Measurements from ENCODE around the gene ANKMY1. TPM values are rescaled to one million over a fixed set of nuclear protein-coding genes. Genes with fewer than 3 reads are reported as not detected.

The ANKMY1 gene
- total RNA-seq, 1 donor: 11.2 TPM

DNA sequence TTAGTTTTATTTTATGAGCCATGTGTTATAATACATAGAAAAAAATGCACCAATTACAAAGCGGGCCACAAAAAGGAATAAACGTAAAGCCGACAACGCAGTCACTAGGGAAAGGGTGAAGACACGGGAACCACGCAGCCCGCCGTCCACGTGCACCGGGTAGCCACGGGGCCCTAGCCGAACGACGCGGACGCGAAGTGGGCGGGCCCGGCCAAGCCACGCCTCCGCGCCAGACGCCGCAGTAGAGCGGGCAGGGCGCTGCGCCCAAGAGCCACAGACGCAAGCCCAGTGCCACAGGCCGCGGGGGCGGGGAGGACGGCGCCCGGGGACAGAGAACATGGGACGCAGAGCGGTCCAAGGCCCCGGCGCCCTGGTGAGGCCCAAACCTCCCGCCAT is 2.3 kb upstream of the ANKMY1 start, which contains the start of gene DUSP28:
DUSP28 (plus strand) TSS at position 274 of the 396 bp plus-strand sequence. CDS start 328 bp downstream, outside the sequence.
- H3K27ac ChIP-seq (ENCODE audit: low read depth, low read length): peak within 1 kb of the TSS; percentile 92
- peaks cover 27% of the 10 kb centered on the region for H4K20me1 ChIP-seq (ENCODE audit: insufficient read depth, low read length)
- H3K36me3 ChIP-seq (ENCODE audit: insufficient read depth, low read length): peaks cover 3% of the 10 kb centered on the region
- H3K79me2 ChIP-seq (ENCODE audit: insufficient read depth, low read length): peaks cover 40% of the 10 kb centered on the region
- H3K27me3 ChIP-seq (ENCODE audit: insufficient read depth, low read length): no peaks in the 10 kb centered on the region
- H3K9me3 ChIP-seq (ENCODE audit: low read depth, low read length): no peaks in the 10 kb centered on the region
- H3K4me1 ChIP-seq (ENCODE audit: insufficient read depth, low read length): peaks cover 33% of the 10 kb centered on the region
- DNase-seq (ENCODE audit: insufficient read length, low spot score, missing footprints): peak; percentile 99
- peak within 1 kb of the TSS; percentile 78 for H2AFZ ChIP-seq (ENCODE audit: low read length)
- H3K4me3 ChIP-seq (ENCODE audit: insufficient read depth, low read length): peak within 1 kb of the TSS; percentile 83
- TF ChIP-seq CTCF (IDR thresholded peaks at IDR 0.05; ENCODE audit: extremely low read depth, low read depth, low read length): no peak
- peak within 1 kb of the TSS; percentile 95 for H3K4me2 ChIP-seq (ENCODE audit: insufficient read depth, low read length)

DNA sequence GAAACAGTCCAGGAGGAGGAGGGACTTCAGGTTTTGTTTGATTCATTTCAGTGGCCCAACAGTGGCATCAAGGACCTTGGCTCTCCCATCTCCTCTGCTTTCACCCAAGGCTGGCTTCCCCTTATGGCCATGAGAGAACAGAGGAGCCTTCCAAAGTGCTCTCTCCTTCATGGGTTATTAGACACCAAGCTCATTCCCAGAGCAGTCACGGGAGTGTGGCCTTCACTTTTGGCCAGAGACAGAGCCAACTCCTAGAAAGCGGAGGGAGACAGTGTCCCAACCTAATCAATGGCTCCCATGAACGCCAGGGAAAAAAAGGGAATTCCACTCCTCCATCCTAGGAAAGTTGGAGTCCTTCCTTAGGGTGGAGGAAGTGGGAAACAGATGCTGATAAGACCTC is 1.5 kb upstream of the ANKMY1 start:
- Histone ChIP-seq H3K4me3 (ENCODE audit: insufficient read depth, low read length) (no peak overlapping the region), H3K27ac (ENCODE audit: low read depth, low read length) (no peak overlapping the region), H3K9me3 (ENCODE audit: low read depth, low read length) (no peaks in the 10 kb centered on the region), H3K4me2 (ENCODE audit: insufficient read depth, low read length) (peak overlapping the region; percentile 95), H2AFZ (ENCODE audit: low read length) (no peak overlapping the region), H4K20me1 (ENCODE audit: insufficient read depth, low read length) (peaks cover 30% of the 10 kb centered on the region), H3K27me3 (ENCODE audit: insufficient read depth, low read length) (no peaks in the 10 kb centered on the region), H3K36me3 (ENCODE audit: insufficient read depth, low read length) (peaks cover 3% of the 10 kb centered on the region), H3K4me1 (ENCODE audit: insufficient read depth, low read length) (peaks cover 33% of the 10 kb centered on the region), H3K79me2 (ENCODE audit: insufficient read depth, low read length) (peaks cover 46% of the 10 kb centered on the region)
- TF ChIP-seq CTCF (IDR thresholded peaks at IDR 0.05; ENCODE audit: extremely low read depth, low read depth, low read length): no peak
- no peak for DNase-seq (ENCODE audit: insufficient read length, low spot score, missing footprints)

- no peak for DNase-seq (ENCODE audit: insufficient read length, low spot score, missing footprints)
- H4K20me1 ChIP-seq (ENCODE audit: insufficient read depth, low read length): peaks cover 30% of the 10 kb centered on the region
- peaks cover 49% of the 10 kb centered on the region for H3K79me2 ChIP-seq (ENCODE audit: insufficient read depth, low read length)
- peak overlapping the region; percentile 23 for H3K27ac ChIP-seq (ENCODE audit: low read depth, low read length)
- H3K27me3 ChIP-seq (ENCODE audit: insufficient read depth, low read length): no peaks in the 10 kb centered on the region
- peak overlapping the region; percentile 90 for H3K4me2 ChIP-seq (ENCODE audit: insufficient read depth, low read length)
- H2AFZ ChIP-seq (ENCODE audit: low read length): no peak overlapping the region
- H3K4me3 ChIP-seq (ENCODE audit: insufficient read depth, low read length): peak overlapping the region; percentile 74
- no peak for TF ChIP-seq CTCF (IDR thresholded peaks at IDR 0.05; ENCODE audit: extremely low read depth, low read depth, low read length)
- peaks cover 34% of the 10 kb centered on the region for H3K4me1 ChIP-seq (ENCODE audit: insufficient read depth, low read length)
- H3K9me3 ChIP-seq (ENCODE audit: low read depth, low read length): no peaks in the 10 kb centered on the region
- H3K36me3 ChIP-seq (ENCODE audit: insufficient read depth, low read length): no peaks in the 10 kb centered on the region
These were observed 511 bp upstream of the ANKMY1 start for GRCh38 chr2:240558236-240558761.

GRCh38 chr2:240557101-240557751 is 562 bp downstream of the ANKMY1 start:
- peak overlapping the region; percentile 23 for H3K27ac ChIP-seq (ENCODE audit: low read depth, low read length)
- H4K20me1 ChIP-seq (ENCODE audit: insufficient read depth, low read length): peaks cover 30% of the 10 kb centered on the region
- H2AFZ ChIP-seq (ENCODE audit: low read length): peak overlapping the region; percentile 51
- H3K4me3 ChIP-seq (ENCODE audit: insufficient read depth, low read length): peak overlapping the region; percentile 74
- DNase-seq (ENCODE audit: insufficient read length, low spot score, missing footprints): no peak
- H3K4me2 ChIP-seq (ENCODE audit: insufficient read depth, low read length): peak overlapping the region; percentile 90
- no peaks in the 10 kb centered on the region for H3K9me3 ChIP-seq (ENCODE audit: low read depth, low read length)
- peaks cover 49% of the 10 kb centered on the region for H3K79me2 ChIP-seq (ENCODE audit: insufficient read depth, low read length)
- no peaks in the 10 kb centered on the region for H3K27me3 ChIP-seq (ENCODE audit: insufficient read depth, low read length)
- TF ChIP-seq CTCF (IDR thresholded peaks at IDR 0.05; ENCODE audit: extremely low read depth, low read depth, low read length): no peak
- no peaks in the 10 kb centered on the region for H3K36me3 ChIP-seq (ENCODE audit: insufficient read depth, low read length)
- H3K4me1 ChIP-seq (ENCODE audit: insufficient read depth, low read length): peaks cover 36% of the 10 kb centered on the region
